Neural cell (in vitro differentiated cells): ENCODE measurements around the gene HAPLN2. TPM values are rescaled to one million over a fixed set of nuclear protein-coding genes. Genes with fewer than 3 reads are reported as not detected.

Experiments used
- H2AFZ ChIP-seq: fragments of 200-600, 300-800 bp; sonication (generic), shearing (Covaris generic); 2 replicates; pipeline ENCODE4 v1.6.0; 2014; ENCODE audit warnings: low read depth, mild to moderate bottlenecking, antibody characterized with exemption, low read length, moderate library complexity
- H3F3A ChIP-seq: fragments of 200-600 bp; shearing (Covaris generic); 2 replicates; pipeline ENCODE4 v1.6.1; 2016; ENCODE audit warnings: mild to moderate bottlenecking, moderate library complexity, mixed read lengths, antibody characterized with exemption, low read length; ENCODE audit not compliant: insufficient read depth, poor library complexity, severe bottlenecking
- H3K27ac ChIP-seq: fragments of 200-600, 300-800 bp; sonication (generic), shearing (Covaris generic); 2 replicates; pipeline ENCODE4 v1.5.1; 2014; ENCODE audit warnings: mild to moderate bottlenecking, low read length, moderate library complexity
- H3K27me3 ChIP-seq: fragments of 300-800, 200-600 bp; sonication (generic), shearing (Covaris generic); 2 replicates; pipeline ENCODE4 v1.6.0; 2014; ENCODE audit warnings: mild to moderate bottlenecking, low read depth, low read length, moderate library complexity; ENCODE audit not compliant: insufficient read depth
- H3K36me3 ChIP-seq: fragments of 300-800, 200-600 bp; sonication (generic), shearing (Covaris generic); 2 replicates; pipeline ENCODE4 v1.5.1; 2014; ENCODE audit warnings: mild to moderate bottlenecking, antibody characterized with exemption, low read length, moderate library complexity; ENCODE audit not compliant: insufficient read depth
- H3K4me2 ChIP-seq: fragments of 300-800, 200-600 bp; sonication (generic), shearing (Covaris generic); 2 replicates; pipeline ENCODE4 v1.6.0; 2014; ENCODE audit warnings: mild to moderate bottlenecking, low read length
- H3K4me3 ChIP-seq: fragments of 300-800, 200-600 bp; sonication (generic), shearing (Covaris generic); 2 replicates; pipeline ENCODE4 v1.5.1; 2014; ENCODE audit warnings: mild to moderate bottlenecking, low read length, moderate library complexity
- H3K79me2 ChIP-seq: fragments of 200-600 bp; shearing (Covaris generic); replicated peaks from 2 replicates; pipeline ENCODE4 v1.6.0; 2014; ENCODE audit warnings: mild to moderate bottlenecking, low read length, moderate library complexity; ENCODE audit not compliant: insufficient read depth
- H3K9ac ChIP-seq: fragments of 300-800, 200-600 bp; sonication (generic), shearing (Covaris generic); 2 replicates; pipeline ENCODE4 v1.6.1; 2016; ENCODE audit warnings: mild to moderate bottlenecking, low read length, mixed read lengths
- H3K9me2 ChIP-seq: fragments of 200-600 bp; shearing (Covaris generic); 2 replicates; pipeline ENCODE4 v1.6.1; 2016; ENCODE audit warnings: mild to moderate bottlenecking, low read length, mixed read lengths; ENCODE audit not compliant: insufficient read depth
- H3K9me3 ChIP-seq: fragments of 200-600, 300-800 bp; sonication (generic), shearing (Covaris generic); 2 replicates; pipeline ENCODE4 v1.6.1; 2016; ENCODE audit warnings: mild to moderate bottlenecking, mixed run types, low read length, moderate library complexity, mixed read lengths
- H4K20me1 ChIP-seq: fragments of 200-600 bp; shearing (Covaris generic); 2 replicates; pipeline ENCODE4 v1.6.1; 2016; ENCODE audit warnings: mild to moderate bottlenecking, mixed run types; ENCODE audit not compliant: insufficient read depth
- EP300 ChIP-seq: fragments of 450-650 bp; conservative IDR thresholded peaks from 2 replicates; pipeline ENCODE4 v1.6.1; 2014; ENCODE audit warnings: antibody characterized with exemption, mild to moderate bottlenecking, moderate library complexity; ENCODE audit not compliant: poor library complexity, severe bottlenecking
- MXI1 ChIP-seq: fragments of 450-650 bp; conservative IDR thresholded peaks from 2 replicates; pipeline ENCODE4 v1.6.1; 2014; ENCODE audit warnings: antibody characterized with exemption, mild to moderate bottlenecking; ENCODE audit not compliant: poor library complexity, severe bottlenecking
- POLR2AphosphoS5 ChIP-seq: IDR thresholded peaks from 2 replicates; pipeline ENCODE4 v1.6.1; 2012
- RAD21 ChIP-seq: fragments of 450-650 bp; conservative IDR thresholded peaks from 2 replicates; pipeline ENCODE4 v1.6.1; 2014; ENCODE audit warnings: antibody characterized with exemption, mild to moderate bottlenecking, moderate library complexity
- SMC3 ChIP-seq: fragments of 450-650 bp; conservative IDR thresholded peaks from 2 replicates; pipeline ENCODE4 v1.6.1; 2014; ENCODE audit warnings: antibody characterized with exemption, mild to moderate bottlenecking, moderate library complexity; ENCODE audit not compliant: poor library complexity
- TAF1 ChIP-seq: IDR thresholded peaks from 2 replicates; pipeline ENCODE4 v1.6.1; 2012; ENCODE audit warnings: low read depth
- polyA plus RNA-seq: library from polyadenylated mRNA; depleted of rRNA; stranded (reverse); fragments of >200 nt; gene quantifications from 2 replicates; pipeline ENCODE4 v1.2.3, GENCODE V29; 2014
- TF ChIP-seq, protein P1 (sequence below): fragments of 450-650 bp; IDR thresholded peaks from 2 replicates; pipeline ENCODE4 v1.5.1; 2014; ENCODE audit warnings: antibody characterized with exemption, mild to moderate bottlenecking, moderate library complexity; ENCODE audit not compliant: poor library complexity, severe bottlenecking

Gene HAPLN2
- polyA plus RNA-seq, 1 donor from 2014 or later, result 22.9 TPM

DNA sequence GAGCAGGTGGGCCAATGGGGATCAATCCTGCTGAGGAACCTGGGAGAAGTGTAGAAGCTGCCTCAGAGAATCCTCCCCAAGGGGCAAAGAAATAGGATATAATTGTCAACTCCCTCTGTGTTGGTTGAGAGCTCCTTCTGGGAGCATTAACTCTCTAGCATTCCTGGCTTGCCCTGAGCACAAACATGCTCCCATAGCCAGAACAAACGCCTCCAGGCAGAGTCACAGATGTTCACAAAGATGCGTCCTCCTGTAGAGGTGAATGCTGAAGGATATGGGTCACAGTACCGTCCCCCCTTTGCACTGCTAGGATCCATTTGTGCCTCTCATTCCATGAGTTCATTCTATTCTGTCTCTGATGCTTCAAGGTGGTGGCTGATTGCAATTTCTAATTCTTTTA is 13.1 kb downstream of the HAPLN2 start:
- Histone ChIP-seq H3K4me3 (no peak overlapping the region), H3K36me3 (no peaks in the 10 kb centered on the region), H3K9me2 (no peaks in the 10 kb centered on the region), H3K9me3 (no peaks in the 10 kb centered on the region), H3K79me2 (no peaks in the 10 kb centered on the region), H3K9ac (no peak overlapping the region), H3K27me3 (peaks cover 3% of the 10 kb centered on the region), H3K27ac (no peak overlapping the region), H2AFZ (no peak overlapping the region), H4K20me1 (no peaks in the 10 kb centered on the region), H3F3A (no peaks in the 10 kb centered on the region), H3K4me2 (no peak overlapping the region)
- TF ChIP-seq RAD21, result no peak
- TF ChIP-seq, protein P1, sequence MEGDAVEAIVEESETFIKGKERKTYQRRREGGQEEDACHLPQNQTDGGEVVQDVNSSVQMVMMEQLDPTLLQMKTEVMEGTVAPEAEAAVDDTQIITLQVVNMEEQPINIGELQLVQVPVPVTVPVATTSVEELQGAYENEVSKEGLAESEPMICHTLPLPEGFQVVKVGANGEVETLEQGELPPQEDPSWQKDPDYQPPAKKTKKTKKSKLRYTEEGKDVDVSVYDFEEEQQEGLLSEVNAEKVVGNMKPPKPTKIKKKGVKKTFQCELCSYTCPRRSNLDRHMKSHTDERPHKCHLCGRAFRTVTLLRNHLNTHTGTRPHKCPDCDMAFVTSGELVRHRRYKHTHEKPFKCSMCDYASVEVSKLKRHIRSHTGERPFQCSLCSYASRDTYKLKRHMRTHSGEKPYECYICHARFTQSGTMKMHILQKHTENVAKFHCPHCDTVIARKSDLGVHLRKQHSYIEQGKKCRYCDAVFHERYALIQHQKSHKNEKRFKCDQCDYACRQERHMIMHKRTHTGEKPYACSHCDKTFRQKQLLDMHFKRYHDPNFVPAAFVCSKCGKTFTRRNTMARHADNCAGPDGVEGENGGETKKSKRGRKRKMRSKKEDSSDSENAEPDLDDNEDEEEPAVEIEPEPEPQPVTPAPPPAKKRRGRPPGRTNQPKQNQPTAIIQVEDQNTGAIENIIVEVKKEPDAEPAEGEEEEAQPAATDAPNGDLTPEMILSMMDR, result no peak
- TF ChIP-seq SMC3, result no peak
- no peak for TF ChIP-seq EP300
- no peak for TF ChIP-seq MXI1

DNA sequence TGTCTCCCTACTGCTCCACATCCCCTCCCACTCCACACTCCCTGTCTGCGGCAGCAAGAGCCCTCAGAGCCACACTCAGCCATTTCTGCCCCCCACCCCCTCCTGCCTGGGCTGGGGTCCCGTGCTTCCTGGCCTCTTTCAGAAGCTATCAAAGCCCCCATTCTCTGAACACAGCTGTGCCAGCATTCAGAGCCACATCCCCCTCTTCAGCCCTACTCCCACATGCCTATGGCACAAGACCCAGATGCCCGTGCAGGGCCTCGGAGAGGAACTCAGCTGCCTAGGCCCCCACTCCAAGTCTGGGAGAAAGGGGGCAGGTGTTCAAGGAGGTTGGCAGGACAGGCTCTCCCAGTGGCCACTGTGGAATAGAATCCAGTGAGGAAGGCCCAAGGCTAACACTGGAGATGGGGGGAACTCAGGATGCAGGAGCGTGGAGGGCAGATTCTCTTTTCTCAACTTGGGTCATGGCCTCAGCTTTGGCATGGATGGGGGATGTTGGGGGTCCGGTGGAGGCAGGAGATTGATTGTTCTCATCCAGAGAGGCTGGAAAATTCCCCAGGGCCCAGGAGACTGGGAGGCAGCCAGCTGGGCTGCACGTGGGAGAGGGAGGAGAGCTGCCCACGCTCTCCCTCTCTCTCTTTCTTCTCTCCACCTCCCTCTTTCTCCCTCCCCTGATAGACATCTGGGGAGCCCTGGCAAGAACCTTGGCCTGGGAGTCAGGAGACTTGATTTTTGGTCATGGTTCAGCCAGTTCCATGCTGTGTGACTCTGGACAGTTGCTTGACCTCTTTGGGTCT is 19.2 kb downstream of the HAPLN2 start:
- Histone ChIP-seq H3K4me3 (no peak overlapping the region), H3F3A (no peaks in the 10 kb centered on the region), H3K9me3 (no peaks in the 10 kb centered on the region), H3K36me3 (no peaks in the 10 kb centered on the region), H3K9me2 (no peaks in the 10 kb centered on the region), H4K20me1 (no peaks in the 10 kb centered on the region), H3K27me3 (peaks cover 25% of the 10 kb centered on the region), H3K79me2 (no peaks in the 10 kb centered on the region), H3K27ac (no peak overlapping the region), H2AFZ (no peak overlapping the region), H3K4me2 (no peak overlapping the region), H3K9ac (no peak overlapping the region)
- TF ChIP-seq, protein P1, result no peak
- TF ChIP-seq POLR2AphosphoS5, result no peak

DNA sequence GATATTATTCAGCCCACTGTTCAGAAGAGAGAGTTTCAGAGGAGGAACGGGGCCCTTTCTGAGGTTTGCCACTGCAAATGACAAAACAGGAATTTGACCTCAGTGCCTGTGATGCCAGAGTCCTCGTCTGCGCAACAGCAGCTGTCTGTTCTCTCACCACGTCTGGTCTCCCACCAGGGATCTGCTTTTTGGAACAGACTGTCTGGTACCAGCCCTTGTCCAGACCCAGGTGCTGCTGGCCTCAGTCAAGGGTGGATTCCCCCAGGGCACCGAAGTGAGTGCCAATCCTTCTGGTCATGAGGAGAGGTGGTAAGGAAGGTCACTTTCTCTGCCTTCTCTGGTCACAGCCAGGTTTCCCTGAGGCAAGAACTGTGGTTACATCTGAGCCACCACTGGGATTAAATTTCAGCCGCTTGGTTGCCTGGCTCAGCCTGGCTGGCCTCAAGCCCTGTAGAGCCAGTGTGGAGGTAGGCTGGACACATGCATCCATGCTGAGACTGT is 20.4 kb downstream of the HAPLN2 start:
- Histone ChIP-seq H3K9me3 (no peaks in the 10 kb centered on the region), H3K4me2 (no peak overlapping the region), H3F3A (no peaks in the 10 kb centered on the region), H3K27ac (no peak overlapping the region), H4K20me1 (no peaks in the 10 kb centered on the region), H3K27me3 (peaks cover 25% of the 10 kb centered on the region), H3K4me3 (no peak overlapping the region), H3K9me2 (no peaks in the 10 kb centered on the region), H2AFZ (no peak overlapping the region), H3K36me3 (no peaks in the 10 kb centered on the region), H3K79me2 (no peaks in the 10 kb centered on the region), H3K9ac (no peak overlapping the region)
- TF ChIP-seq SMC3 (no peak), MXI1 (no peak), TAF1 (no peak)
- TF ChIP-seq, protein P1, result no peak
